DMS 273 treated with DMSO at 0.1 percent for 48 hours (cell line): ENCODE data around the gene CNPY2.
"Not testable (repeated sequence)": the region's sequence is repeated elsewhere in the genome, so short reads cannot be mapped to it uniquely, and the experiment has no call there.

Source experiments
- DNase-seq: peaks from one replicate; lab custom pipeline; 2025; lab: John Stamatoyannopoulos, UW

Gene CNPY2

GRCh38 chr12:56315622-56316473, at the start of gene CNPY2:
Gene CNPY2 (minus strand): TSS chr12:56315988. CDS start chr12:56315217, 771 bp downstream.
- peak; percentile 96 for DNase-seq

- DNase-seq = no peak
Observed at GRCh38 chr12:56362130-56363059, 46.6 kb upstream of the CNPY2 start, which contains the start of gene APOF. Gene APOF (minus strand): TSS chr12:56362857. CDS start chr12:56362745, 112 bp downstream.

GRCh38 chr12:56361487-56362129, 45.8 kb upstream of the CNPY2 start:
- DNase-seq = no peak

GRCh38 chr12:56359851-56360767, 44.3 kb upstream of the CNPY2 start, which contains the start of gene STAT2:
Gene STAT2 (minus strand): TSS chr12:56360107. CDS start chr12:56356571, 3,536 bp downstream.
- peak; percentile 94 for DNase-seq

DNA sequence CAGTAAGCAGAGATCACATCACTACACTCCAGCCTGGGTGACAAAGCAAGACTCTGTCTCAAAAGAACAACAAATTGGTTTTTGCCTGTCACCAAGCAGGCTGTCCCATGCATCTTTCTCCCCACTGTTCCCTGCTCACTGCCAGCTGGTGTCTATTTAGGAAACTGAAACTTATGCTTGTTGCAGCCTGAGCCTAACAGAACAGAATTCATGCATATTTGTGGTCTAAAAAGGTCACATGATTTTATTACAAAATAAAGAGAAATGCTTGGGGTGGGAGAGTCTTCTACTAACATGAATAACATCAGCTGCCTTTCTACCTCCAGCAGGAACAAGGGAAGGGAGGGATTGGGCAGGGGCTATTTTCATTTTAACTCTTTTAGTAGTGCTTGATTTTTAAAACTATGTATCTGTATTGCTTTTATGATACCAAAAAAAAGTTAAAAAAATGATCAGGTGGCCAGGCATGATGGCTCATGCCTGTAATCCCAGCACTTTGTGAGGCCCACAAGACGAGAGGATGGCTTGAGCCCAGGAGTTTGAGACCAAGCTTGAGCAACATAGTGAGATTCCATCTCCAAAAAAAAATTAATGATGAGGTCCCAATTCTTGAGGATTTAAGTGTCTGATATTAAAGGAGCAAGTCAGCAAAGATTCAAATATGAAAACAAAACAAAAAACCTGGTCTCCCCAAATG, 43.2 kb upstream of the CNPY2 start:
- DNase-seq = no peak

- no peak for DNase-seq
Observed at GRCh38 chr12:56351325-56351724, 35.5 kb upstream of the CNPY2 start.

- no peak for DNase-seq
Observed at GRCh38 chr12:56350662-56351061, 34.9 kb upstream of the CNPY2 start.

DNA sequence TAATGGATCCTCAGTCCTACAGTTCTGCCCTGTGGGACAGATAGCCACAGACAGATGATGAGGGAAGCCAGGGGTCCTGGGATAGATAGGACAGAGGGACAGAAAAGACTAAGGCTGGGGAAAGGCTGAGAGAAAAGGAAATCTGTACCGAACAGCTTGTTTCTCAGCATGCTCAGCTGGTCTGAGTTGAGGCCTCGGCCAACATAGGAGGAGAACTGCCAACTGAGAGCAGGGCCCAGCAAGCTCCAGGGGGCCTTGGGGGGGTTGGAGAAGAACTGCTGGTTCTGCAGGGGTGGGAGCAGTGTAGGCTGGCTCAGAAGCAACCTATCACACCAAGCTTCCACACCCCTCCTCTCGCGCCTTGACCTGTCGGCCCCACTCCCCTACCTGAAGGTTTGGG, 33.0 kb upstream of the CNPY2 start:
- DNase-seq = no peak

DNA sequence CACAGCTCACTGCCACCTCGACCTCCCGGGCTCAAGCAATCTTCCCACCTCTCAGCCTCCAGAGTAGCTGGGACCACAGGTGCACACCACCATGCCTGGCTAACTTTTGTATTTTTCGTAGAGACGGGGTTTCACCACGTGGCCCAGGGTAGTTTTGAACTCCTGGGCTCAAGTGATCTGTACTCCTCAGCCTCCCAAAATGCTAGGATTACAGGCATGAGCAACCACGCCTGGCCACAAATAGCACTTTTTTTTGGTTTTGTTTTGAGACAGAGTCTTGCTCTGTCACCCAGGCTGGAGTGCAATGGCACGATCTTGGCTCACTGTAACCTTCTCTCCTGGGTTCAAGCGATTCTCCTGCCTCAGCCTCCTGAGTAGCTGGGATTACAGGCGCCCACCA, 31.5 kb upstream of the CNPY2 start:
- DNase-seq = not testable (repeated sequence)

GRCh38 chr12:56346675-56347074, 30.9 kb upstream of the CNPY2 start:
- no peak for DNase-seq

DNA sequence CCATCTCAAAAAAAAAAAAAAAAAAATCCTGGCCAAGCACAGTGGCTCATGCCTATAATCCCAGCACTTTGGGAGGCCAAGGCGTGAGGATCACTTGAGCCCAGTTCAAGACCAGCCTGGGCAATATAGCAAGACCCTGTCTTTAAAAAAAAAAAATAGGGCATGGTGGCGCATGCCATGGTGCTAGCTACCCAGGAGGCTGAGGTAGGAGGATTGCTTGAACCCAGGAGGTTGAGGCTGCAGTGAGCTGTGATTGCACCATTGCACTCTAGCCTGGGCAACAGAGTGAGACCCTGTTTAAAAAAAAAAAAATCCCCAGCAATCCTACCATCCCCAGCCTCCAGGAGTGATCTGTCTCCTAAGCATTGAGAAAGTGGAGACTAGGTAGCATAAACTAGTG, 26.5 kb upstream of the CNPY2 start:
- DNase-seq = not testable (repeated sequence)

DNA sequence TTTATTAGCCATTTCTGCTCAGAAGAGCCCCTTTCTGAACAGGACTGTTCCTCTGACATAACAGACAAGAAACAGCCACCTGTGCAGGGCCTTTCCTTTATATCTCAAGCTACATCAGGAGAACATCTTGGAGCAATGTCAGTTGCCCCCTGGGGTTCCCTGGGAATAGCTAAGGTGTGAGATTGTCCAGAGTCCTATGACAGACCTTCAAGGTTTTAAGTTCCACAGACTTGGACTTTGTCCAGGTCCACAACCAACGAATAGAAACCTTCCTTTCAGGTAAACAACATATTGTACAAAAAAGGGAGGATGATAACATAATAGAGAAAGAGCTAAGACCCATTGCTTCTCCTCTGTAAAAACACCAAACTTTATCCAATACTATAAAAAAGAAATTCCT, 25.8 kb upstream of the CNPY2 start:
- DNase-seq = no peak

GRCh38 chr12:56339158-56339422, 23.3 kb upstream of the CNPY2 start:
- no peak for DNase-seq

DNA sequence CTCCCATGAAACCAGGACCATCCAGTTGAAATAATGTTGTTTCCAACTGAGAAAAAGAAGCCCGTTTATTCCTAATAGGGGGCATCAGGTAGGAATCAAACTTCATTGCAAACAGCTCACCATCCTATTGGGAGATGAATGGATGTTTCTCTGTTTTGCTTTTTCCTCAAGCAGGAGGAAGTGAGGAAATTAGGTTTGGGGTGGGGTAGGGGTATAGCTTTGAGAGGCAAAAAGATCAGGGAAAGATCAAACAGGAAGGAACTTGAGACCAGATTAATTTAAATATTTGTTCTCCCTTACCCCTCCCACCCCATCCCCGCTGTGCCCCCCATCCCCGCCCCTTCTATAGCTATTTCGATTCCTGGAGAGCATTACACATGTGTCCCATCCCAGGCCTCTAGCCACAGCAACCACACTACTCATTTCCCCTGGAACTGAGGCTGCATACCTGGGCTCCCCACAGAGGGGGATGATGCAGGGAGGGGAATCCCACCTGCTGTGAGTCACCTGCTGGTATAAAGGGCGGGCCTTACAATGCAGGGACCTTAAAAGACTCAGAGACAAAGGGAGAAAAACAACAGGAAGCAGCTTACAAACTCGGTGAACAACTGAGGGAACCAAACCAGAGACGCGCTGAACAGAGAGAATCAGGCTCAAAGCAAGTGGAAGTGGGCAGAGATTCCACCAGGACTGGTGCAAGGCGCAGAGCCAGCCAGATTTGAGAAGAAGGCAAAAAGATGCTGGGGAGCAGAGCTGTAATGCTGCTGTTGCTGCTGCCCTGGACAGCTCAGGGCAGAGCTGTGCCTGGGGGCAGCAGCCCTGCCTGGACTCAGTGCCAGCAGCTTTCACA, 22.7 kb upstream of the CNPY2 start, which contains the start of gene IL23A:
IL23A (plus strand) TSS at position 577 of the 850 bp plus-strand sequence; CDS start at position 738, 161 bp downstream.
- DNase-seq = no peak

- no peak for DNase-seq
Observed at GRCh38 chr12:56337753-56338251, 22.0 kb upstream of the CNPY2 start.

- no peak for DNase-seq
Observed at GRCh38 chr12:56336361-56337167, 20.8 kb upstream of the CNPY2 start.

DNA sequence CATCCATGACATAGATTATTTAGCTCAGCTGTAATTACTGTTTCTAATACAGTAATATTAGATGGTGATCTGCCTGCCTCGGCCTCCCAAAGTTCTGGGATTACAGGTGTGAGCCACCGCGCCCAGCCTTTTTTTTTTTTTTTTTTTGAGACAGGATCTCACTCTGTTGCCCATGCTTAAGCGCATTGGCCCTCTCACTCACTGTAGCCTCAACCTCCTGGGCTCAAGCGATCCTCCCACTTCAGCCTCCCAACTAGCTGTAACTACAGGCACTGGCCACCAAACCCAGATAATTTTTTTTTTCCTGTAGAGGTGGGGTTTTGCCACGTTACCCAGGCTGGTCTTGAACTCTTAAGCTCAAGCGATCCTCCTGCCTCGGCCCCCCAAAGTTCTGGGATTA, 19.7 kb upstream of the CNPY2 start:
- DNase-seq = not testable (repeated sequence)

DNA sequence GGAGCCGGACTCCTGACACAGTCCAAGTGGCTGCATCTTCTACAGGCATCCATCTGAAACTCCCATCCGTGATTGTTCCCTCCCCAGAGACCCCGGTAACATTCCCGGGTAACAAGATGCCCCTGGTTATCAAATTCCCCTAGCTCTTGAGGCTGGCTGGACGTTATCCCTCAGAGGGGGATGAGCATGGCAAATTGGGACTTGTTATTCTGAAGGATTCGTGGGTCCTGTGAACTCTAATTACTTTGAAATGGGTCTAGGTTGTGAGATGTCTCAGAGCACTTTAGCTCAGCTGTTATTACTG, 18.7 kb upstream of the CNPY2 start:
- DNase-seq = no peak
